Measurements from ENCODE around the gene NFYC.
"Not testable (repeated sequence)": the region's sequence is repeated elsewhere in the genome, so short reads cannot be mapped to it uniquely, and the experiment has no call there.

The NFYC gene

DNA sequence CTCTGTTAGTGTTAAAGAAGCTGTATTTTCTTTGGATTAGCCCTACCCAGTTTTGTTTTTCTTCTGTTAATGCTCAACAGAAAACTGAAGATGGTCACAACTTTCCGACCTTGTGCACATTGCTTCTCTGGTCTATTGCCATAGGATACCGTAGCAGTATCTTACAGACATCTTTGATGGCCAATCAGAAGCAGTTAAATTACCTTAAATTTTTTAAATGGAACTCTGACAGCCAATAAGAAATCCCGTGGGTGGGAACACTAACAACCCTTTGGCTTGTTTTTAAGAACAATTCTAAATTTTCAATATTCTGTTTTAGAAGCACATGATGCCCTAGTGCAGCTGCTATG lies 17.2 kb downstream of the NFYC start:
- DNase-seq, result peak; percentile 100

DNA sequence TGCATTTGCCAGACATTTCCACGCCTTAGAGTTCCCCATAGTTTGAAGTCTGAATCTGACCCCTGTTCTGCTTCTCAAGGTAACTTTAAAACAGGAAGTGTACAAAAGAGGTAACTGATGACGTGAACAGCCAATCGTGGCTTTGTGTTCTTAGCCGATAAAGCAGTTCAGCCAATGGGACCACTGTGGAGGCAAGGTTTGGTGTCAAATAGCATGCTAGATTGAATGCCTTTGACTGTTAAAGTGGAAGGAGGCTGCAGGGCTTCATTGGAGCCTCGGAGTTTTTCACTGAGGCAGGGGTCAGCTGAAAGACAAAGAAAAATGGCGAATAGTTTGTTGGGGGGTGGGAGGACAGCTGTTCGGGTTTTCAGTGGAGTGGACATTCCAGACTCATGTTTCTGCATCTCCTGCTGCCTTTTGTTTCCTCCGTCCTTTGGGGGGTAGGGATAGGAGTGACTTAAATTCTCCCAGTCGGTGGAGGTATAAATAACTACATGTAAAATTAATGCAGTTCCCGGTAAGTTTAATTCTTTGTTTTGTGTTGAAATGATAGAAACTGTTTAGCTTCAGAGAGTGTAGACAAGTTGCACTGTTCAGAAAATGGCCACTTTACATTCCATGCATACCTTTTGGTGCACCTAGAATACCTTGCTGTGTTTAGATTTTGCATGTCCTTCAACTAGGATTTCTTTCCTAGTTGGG lies 17.7 kb downstream of the NFYC start:
- peak; percentile 100 for DNase-seq

DNA sequence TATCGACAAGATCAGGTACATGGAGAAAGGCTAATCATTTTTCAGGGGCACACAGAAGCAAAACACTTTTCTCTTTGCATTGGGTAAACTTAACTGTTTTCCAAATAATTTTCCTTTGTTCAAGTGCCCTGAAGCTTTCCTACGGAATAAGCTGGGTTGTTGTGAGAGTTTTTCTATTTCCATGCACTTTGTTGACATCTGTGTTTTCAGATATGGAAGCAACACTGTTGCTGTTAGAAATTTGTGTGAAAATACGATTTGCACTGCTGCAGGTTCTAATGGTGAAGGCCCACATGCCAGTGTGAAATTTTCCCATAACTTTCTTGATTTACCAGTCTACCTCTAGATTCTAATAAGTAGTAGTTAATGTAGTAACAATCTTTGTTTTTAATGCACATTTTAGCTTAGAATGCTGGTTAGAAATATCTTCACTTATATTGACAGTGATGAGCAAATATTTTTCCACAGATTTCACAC lies 18.3 kb downstream of the NFYC start:
- no peak for DNase-seq

DNA sequence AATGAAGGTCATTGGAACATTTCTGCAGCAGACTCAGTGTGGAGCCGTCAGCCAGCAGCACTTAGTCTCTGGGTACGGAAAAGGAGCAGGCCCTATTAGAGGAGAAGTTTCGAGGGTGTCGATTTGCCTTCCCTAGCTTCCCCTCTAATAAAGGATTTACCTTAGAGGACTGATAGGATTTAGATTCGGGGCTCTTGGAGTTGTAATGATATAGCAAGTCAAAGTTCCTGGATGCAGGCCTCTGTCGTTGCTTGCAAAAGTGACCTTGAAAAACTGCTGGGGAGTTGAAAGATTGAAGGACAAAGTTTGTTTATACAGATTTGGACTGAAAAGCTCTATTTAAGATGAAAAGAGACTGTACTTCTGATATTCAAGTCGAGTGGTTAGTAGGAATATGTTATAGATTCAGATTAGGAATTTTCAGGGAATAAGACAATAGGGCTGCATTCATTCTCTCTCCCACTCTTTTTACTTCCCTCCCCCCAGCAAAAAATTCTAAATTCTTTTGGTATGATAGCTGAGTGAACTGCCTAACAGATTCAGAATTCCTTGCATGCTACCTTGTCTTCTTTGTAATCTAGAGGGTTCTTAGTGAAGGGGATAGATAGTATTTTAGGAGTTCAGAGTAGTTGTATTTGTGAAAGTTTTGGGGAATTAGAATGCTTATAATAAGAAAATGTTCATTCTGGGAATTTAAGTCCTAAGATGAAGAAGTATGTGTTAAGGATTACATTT lies 19.2 kb downstream of the NFYC start:
- peak; percentile 31 for DNase-seq

DNA sequence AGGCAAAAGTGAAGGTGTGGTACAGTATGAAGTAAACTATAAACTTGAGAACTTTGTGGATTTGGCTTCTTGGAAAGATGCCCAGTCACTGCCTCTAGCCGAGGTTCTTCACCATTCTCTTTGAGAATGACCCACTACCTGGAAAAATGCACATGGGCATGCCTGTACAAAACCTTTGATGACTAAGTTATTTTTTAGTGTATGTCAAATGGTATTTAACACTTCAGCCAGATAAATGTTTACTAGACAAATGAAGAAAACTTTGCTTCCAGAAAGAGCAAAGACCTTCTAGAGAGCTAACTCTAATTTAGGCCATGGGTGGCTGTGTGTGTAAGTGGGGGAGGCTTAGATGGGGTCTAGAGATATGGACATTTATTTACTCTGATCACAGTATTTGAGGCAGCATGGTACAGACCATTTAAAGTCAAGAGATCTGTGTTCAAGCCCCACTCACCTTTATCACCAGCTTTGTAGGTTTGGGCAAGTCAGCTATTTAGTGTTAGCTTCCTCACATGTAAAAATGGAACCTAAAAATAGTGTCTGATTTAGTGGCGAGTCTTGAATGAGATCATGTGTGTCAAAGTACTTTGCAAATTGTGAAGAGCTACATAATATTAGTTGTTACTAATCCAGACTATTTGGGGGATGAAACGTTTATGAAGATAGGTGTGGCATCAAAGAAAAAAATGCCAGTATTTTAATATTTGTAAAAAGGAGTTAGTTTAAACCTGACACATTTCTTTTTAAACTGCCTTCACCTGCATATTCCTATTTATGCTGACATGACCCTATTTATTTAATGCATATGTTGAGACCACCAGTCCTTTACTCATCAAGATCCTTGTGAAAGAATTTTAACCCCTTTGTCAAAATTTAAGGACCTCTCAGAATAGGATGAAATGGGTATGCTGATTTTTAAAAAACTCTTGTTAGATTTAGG lies 20.2 kb downstream of the NFYC start:
- no peak for DNase-seq

DNA sequence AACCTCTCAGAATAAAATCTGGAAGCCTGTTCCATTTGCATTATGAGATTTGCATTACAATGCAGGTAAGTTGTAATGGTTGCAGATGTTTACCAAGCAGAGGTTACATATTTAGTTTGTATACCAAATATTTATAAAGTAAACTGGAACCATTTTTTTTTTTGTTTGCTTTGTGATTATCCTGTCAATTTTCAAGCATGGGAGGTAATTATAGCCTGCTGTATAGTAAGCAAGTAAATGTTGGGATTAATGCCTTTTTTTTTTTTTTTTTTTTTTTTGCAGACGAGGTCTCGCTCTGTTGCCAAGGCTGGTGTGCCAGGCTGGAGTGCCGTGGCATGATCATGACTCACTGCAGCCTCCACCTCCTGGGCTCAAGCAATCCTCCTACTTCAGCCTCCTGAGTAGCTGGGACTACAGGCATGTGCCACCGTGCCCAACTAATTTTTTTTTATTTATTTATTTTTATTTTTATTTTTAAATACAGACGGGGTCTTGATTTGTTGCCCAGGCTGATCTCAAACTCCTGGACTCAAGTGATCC lies 21.0 kb downstream of the NFYC start:
- no peak for DNase-seq

DNA sequence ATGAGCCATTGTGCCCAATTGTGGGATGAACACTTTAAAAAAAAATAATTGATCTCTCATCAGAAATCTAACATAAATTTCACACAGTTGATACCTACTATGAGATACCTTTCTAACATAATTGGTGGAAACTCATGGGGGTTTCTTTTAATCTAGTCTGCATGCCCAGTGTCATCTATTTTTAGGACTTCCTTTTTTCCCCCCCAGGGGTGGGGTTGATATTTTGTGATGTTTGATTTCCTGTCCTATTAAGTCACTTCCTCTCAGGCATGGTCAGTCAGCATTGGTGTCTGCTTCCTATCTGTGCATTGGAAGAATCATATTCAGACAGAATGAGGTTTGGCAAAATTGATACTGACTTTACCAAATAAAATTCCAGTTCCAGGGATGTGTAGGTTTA lies 21.5 kb downstream of the NFYC start:
- DNase-seq, result no peak

DNA sequence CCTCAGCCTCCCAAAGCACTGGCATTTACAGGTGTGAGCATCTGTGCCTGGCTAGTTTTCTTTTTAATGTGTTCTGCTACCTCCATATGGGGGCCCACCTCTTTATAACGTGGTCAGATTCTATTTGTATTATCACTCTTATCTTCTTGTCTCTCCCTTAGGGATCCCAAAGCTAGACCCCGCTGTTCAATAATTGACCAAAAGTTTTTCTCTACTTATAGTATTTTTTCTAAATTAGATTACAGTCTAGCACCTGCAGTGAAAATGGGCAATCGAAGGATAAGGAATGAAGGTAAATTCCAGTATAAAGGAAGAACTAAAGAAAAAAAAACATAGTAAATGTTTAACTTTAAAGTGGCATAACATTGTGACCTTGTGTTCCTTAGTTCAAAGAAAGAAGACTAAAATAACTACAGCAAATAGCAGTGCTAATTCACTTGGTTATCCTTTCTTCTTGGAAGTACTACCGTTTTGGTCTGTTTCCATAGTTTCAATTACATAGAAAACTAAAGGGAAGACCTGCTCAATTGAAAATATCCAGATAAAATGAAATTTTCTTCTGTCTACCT lies 24.1 kb downstream of the NFYC start:
- no peak for DNase-seq

DNA sequence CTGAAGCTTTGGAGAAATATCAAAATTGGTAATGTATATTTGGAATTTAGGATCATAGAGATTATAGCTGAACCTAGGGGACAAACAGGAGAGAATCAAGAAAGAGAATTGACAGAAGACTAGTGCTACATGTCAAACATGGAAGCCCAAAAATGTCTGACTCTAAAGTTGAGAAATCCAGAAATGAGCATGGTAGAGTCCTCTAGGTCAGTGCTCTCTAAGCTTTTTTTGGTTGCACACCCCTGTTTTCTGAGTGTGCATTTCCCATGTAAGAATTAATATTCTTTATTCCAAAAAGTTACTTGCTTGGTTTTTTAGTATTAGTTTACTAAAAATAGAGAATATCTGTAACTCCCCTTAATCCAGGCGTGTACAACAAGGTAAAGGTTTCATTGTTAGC lies 25.6 kb downstream of the NFYC start:
- no peak for DNase-seq

DNA sequence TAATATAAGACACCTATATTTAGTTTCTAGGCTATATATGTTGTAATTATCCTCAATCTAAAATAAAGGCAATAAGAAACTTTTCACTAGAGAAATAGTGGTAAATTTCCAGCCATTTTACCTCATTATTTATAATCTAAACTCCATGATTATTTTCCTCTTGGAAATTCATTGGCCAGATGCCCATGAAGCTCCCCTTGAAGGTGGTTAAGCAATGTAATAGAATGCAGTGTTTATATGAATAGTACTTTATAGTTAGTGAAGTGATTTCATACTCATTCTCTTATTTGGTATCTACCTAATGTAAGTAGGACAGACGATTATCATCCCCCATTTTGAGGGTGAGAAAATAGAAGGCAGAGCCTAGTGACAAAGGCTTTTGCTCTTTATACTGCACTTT lies 26.5 kb downstream of the NFYC start:
- DNase-seq, result no peak

DNA sequence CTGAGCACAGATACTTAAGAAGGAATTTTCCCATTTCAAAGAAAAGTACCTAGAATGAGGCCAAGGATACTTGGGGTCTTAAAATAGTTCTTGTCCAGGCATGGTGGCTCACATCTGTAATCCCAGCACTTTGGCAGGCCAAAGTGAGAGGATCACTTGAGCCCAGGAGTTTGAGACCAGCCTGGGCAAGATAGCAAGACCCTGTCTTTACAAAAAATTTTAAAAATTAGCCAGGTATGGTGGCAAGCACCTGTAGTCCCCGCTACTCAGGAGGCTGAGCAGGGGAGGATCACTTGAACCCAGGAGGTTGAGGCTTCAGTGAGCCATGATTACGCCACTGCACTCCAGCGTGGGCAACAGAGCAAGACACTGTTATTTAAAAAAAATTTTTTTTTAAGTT lies 29.0 kb downstream of the NFYC start:
- DNase-seq, result no peak

DNA sequence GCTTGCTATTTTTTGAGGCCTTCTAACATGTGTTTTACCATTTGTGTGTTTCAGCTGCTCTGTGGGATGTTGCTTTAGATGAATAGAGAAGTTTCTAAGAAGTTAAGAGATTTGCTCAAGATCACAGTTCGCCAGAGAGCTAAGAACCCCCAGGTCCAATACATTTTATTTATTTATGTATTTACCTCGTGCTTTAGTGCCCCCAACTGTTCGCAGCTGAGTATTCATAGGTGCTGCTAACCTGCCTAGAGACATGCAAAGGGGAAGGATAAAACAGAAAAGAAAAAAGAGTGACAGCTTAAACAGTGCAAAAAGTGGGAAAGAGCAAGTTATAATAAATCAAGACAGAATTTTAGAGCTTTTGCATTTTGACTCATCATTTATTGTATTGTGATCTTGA lies 31.1 kb downstream of the NFYC start:
- no peak for DNase-seq

DNA sequence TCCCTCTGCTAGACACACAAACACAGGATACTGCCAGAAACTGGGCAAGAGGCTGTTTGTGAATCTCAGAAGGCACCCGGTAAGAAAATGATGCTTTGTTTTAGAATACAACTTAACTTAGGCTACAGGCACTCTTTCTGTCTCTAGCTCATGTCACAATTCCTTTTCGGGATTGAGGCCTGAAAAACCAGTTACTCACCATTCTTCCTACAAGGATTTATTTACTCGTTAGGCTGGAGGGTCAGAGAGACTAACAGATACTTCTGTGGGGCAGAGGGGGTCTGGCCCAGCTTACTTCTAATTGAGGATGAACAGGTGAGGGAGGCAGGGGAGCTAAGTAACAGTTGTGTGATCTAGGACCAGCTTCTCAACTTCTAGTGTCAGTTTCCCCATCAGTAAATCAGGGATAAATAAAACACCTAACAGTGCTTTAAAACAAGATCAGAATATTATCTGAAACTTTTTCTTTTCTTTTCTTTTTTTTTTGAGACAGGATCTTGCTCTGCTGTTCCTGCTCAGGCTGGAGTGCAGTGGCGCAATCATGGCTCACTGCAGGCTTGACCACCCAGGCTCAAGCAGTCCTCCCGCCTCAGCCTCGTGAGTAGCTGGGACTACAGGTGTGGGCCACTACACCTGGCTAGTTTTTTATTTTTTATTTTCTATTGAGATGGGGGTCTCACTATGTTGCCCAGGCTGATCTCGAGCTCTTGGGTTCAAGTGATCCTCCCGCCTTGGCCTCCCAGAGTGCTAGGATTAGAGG lies 31.9 kb downstream of the NFYC start:
- no peak for DNase-seq

DNA sequence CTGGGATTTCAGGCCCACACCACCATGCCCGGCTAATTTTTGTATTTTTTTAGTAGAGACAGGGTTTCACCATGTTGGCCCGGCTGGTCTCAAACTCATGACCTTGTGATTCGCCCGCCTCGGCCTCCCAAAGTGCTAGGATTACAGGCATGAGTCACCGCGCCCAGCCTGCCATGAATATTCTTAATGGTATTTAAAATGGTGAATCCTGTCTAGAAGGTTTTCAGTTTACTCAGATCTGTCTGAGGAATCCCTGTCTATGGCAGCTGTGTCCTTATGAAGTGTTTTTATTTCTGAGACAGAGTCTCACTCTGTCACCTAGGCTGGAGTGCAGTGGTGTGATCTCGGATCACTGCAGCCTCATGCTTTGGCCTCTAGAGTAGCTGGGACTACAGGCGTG lies 36.2 kb downstream of the NFYC start:
- DNase-seq, result not testable (repeated sequence)

DNA sequence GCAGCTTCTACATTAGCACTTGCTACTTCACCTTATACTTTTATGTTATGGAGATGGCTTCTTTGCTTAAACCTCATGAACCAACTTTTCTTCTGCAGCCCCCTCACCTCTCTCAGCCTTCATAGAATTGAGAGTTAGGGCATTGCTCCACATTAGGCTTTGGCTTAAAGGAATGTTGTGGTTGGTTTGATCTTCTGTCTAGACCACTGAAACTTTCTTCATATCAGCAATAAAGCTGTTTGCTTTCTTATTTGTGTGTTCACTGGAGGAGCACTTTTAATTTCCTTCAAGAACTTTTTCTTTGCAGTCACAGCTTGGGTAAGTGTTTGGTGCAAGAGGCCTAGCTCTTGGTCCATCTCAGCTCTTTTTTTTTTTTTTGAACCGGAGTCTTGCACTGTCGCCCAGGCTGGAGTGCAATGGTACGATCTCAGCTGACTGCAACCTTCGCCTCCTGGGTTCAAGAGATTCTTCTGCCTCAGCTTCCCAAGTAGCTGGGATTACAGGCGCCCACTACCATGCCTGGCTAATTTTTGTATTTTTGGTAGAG lies 37.9 kb downstream of the NFYC start:
- DNase-seq, result not testable (repeated sequence)

DNA sequence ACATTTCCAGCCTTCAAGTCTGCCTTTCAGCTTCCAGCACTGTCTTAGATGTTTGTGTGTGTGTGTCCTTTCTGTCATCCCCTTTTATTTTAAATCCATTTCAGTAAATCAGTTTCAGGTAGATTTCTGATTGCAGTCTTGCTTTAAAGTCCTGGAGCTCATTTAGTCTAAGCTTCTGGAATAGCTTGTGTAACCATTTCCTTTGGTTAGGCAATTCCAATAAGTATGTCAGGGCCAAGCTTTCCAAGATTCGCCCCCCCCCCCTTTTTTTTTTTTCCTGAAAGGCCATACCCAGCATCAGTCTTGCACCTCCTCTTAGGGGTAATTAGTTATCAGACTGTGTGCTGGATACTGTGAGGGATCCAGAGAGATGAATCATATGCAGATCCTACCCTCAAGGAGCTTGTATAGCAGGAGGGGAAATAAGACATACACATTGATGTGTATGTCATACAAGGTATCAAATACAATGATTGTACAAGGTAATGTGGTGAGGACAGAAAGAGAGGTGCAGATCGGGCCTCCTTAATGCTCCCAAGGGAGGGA lies 41.3 kb downstream of the NFYC start:
- no peak for DNase-seq

DNA sequence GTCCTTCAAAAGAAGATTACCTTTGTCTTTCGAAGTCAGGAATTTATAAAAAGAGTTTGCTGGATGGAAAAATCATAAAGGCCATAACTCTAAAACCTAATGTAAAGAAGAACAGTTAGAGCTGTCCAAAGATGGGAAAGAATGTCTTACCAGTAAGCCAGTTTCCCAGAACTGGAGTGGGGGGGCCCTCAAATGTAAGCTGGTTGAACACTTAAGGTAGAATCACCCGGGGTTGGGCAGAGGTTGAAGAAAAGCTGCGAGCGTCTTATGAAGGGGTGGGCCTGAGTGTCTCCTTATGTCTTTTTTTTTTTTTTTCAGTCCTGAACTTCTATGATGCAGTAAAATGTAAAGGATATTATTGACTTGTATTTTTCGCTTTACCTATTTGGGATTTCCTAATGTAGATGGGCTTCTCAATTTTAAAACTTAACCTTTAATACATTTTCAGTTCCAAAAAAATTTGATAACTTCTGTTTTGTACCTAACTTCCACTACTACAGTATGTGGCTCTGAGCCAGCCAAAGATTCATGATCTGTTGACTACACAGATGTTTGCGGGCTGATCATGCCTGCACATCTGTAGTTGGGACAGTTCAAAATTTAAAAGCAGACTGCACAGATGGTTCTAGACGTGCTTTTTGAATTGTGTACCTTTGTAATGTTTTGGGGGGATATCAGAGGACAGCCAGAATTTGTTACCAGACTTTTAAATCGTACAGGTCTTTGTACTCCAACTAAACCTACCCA lies 43.6 kb downstream of the NFYC start:
- no peak for DNase-seq

DNA sequence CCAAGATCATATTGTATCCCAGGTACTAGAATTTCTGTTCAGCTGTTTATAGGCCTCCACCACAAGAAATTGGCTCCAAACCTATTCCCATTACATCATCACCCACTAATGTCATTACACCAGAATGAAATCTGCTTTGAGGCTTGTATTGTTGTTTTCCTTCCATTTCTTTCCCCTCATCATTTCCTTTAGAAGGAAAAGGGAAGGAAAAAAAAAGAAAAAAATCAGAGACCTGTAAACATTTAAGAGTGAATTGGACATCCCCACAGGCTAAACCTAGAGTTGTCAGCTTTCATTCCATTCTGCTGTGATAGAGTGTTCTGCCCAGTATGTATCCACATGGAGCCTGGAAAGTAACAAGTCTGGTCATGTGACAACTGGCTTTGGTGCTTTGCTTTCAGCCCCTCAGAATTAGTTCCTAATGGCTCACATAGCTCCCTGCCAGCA lies 44.6 kb downstream of the NFYC start:
- no peak for DNase-seq

DNA sequence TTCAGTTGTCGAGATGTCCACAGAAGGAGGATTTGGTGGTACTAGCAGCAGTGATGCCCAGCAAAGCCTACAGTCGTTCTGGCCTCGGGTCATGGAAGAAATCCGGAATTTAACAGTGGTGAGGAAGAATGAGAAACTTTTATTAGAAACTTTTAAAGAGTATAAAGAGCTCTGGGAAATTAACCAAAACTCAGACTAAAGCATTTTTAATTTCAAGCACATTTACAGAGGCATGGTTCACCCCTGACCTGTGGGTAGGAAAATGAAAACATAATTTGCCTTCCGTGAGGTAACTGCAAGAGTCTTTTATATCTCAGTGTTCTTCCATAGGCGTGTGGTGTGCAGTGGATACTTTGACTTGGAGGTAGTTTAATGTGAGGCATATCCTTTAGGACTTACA lies 47.3 kb downstream of the NFYC start:
- DNase-seq, result no peak

DNA sequence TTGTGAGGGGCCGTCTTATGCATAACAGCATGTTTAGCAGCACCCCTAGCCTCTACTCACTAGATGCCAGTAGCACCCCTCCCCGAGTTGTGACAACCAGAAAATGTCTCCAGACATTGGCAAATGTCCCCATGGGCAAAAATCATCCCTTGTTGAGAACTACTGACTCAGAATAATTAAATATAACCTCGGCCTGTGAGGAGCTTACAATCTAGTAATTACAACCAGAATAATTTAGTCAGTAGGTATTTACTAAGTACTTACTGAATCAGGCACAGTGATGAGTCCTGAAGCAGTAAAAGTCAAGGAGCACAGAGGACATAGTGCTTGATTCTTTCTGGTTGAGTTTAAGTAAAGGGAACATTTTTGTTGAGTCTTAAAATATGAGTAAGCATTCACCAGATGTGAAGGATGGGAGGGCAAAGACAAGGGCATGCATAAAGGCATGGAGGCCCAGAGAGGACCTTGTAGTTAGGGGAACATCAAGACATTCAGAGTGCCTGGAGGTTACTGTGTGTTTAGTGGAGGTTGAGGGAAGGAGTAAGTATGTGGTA lies 48.0 kb downstream of the NFYC start:
- DNase-seq, result no peak
